ENCODE results near the gene ANGEL1. TPM values are rescaled to one million over a fixed set of nuclear protein-coding genes. Genes with fewer than 3 reads are reported as not detected.

The ANGEL1 gene
- polyA plus RNA-seq, 3 donors: 8.1 to 10.4 (median 8.5) TPM

- Histone ChIP-seq H3K27me3 (ENCODE audit: control insufficient read depth in 2 of 2, insufficient read depth in 2 of 2, low read length in 2 of 2) (no peaks in the 10 kb centered on the region), H3K79me2 (ENCODE audit: insufficient read depth, low read length) (no peaks in the 10 kb centered on the region), H3K36me3 (replicated peaks in 1 of 2; ENCODE audit: control insufficient read depth in 1 of 2, insufficient read depth in 2 of 2, low read length in 2 of 2) (no peaks in the 10 kb centered on the region), H3K4me3 (replicated peaks in 1 of 3; ENCODE audit: low read depth in 2 of 3, low read length in 3 of 3) (no peak overlapping the region), H3K4me2 (replicated peaks; ENCODE audit: extremely low read depth, low read length, poor library complexity, severe bottlenecking) (no peak overlapping the region), H4K20me1 (ENCODE audit: insufficient read depth, low read length) (no peaks in the 10 kb centered on the region), H2AFZ (ENCODE audit: insufficient read depth, low read depth, low read length, poor library complexity, severe bottlenecking) (no peak overlapping the region), H3K4me1 (ENCODE audit: control insufficient read depth in 1 of 2, insufficient read depth in 2 of 2, low read length in 2 of 2) (peaks cover 2 to 9% of the 10 kb centered on the region in 2 donors), H3K27ac (ENCODE audit: low read depth in 1 of 2, low read length in 2 of 2) (no peak overlapping the region), H3K9me3 (replicated peaks in 1 of 2; ENCODE audit: control insufficient read depth in 1 of 2, insufficient read depth in 1 of 2, low read length in 2 of 2) (no peaks in the 10 kb centered on the region), H3K9ac (ENCODE audit: insufficient read depth, low read length, poor library complexity, severe bottlenecking) (no peak overlapping the region)
- H3K36me3 Mint-ChIP-seq: no peaks in the 10 kb centered on the region
- H3K9me3 Mint-ChIP-seq: no peaks in the 10 kb centered on the region
- peaks cover 5 to 9% (median 7%) of the 10 kb centered on the region in 3 donors for H3K27me3 Mint-ChIP-seq (ENCODE audit: low read depth in 3 of 3)
- intact Hi-C loops (cut with micrococcal nuclease): no loop called here
- peaks cover 17% of the 10 kb centered on the region for H3K4me1 Mint-ChIP-seq
- TF ChIP-seq CTCF (IDR thresholded peaks at IDR 0.05): no peak
- H3K4me3 Mint-ChIP-seq: no peak overlapping the region
- WGBS (ENCODE audit: insufficient coverage): 89% methylated on average over 6 of the region's 9 CpGs
- no peak overlapping the region for H3K27ac Mint-ChIP-seq
- no peak for DNase-seq
Measured at GRCh38 chr14:76755610-76756370, 56.9 kb downstream of the ANGEL1 start.

- no peak overlapping the region for H3K4me3 ChIP-seq (replicated peaks in 1 of 3; ENCODE audit: low read depth in 2 of 3, low read length in 3 of 3)
- H3K79me2 ChIP-seq (ENCODE audit: insufficient read depth, low read length): no peaks in the 10 kb centered on the region
- H3K9ac ChIP-seq (ENCODE audit: insufficient read depth, low read length, poor library complexity, severe bottlenecking): no peak overlapping the region
- no peak overlapping the region for H3K4me2 ChIP-seq (replicated peaks; ENCODE audit: extremely low read depth, low read length, poor library complexity, severe bottlenecking)
- H3K4me3 Mint-ChIP-seq: no peak overlapping the region
- no peaks in the 10 kb centered on the region for H4K20me1 ChIP-seq (ENCODE audit: insufficient read depth, low read length)
- DNase-seq: no peak
- no peak for TF ChIP-seq CTCF (IDR thresholded peaks at IDR 0.05)
- H3K36me3 ChIP-seq (replicated peaks in 1 of 2; ENCODE audit: control insufficient read depth in 1 of 2, insufficient read depth in 2 of 2, low read length in 2 of 2): no peaks in the 10 kb centered on the region
- H3K27me3 Mint-ChIP-seq (ENCODE audit: low read depth in 3 of 3): peaks cover 3 to 10% (median 7%) of the 10 kb centered on the region in 3 donors
- H3K27ac Mint-ChIP-seq: peak overlapping the region in 1 of 7 donors; percentile 23
- H3K4me1 Mint-ChIP-seq: peaks cover 12% of the 10 kb centered on the region
- intact Hi-C loops (cut with micrococcal nuclease): no loop called here
- no peaks in the 10 kb centered on the region for H3K36me3 Mint-ChIP-seq
- H3K9me3 Mint-ChIP-seq: peaks cover 0 to 1% (median 0%) of the 10 kb centered on the region in 7 donors
- no peaks in the 10 kb centered on the region for H3K9me3 ChIP-seq (replicated peaks in 1 of 2; ENCODE audit: control insufficient read depth in 1 of 2, insufficient read depth in 1 of 2, low read length in 2 of 2)
- no peak overlapping the region for H2AFZ ChIP-seq (ENCODE audit: insufficient read depth, low read depth, low read length, poor library complexity, severe bottlenecking)
- peaks cover 0 to 7% of the 10 kb centered on the region in 2 donors for H3K4me1 ChIP-seq (ENCODE audit: control insufficient read depth in 1 of 2, insufficient read depth in 2 of 2, low read length in 2 of 2)
- H3K27ac ChIP-seq (ENCODE audit: low read depth in 1 of 2, low read length in 2 of 2): no peak overlapping the region
- no peaks in the 10 kb centered on the region for H3K27me3 ChIP-seq (ENCODE audit: control insufficient read depth in 2 of 2, insufficient read depth in 2 of 2, low read length in 2 of 2)
- WGBS (ENCODE audit: insufficient coverage): 76% methylated on average over 2 of the region's 7 CpGs
Measured at GRCh38 chr14:76754586-76754985, 58.1 kb downstream of the ANGEL1 start.
